Caco-2 (cell line): ENCODE measurements around the gene SLC34A3. TPM values are rescaled to one million over a fixed set of nuclear protein-coding genes. Genes with fewer than 3 reads are reported as not detected.

ENCODE experiments used
- BruUV-seq: library from RNA; stranded (reverse); fragments of 400-500 nt; replicated peaks from 2 replicates; lab custom pipeline; 2021; lab: Mats Ljungman, UMichigan
- CTCF ChIA-PET: fragments of 300-600 bp; sonication (Branson Sonifier 250); formaldehyde crosslinking; loops from one replicate; lab custom pipeline; 2022; ENCODE audit warnings: antibody characterized with exemption; lab: Charles Lee
- POLR2A ChIA-PET: fragments of 300-600 bp; sonication (Branson Sonifier 250); formaldehyde crosslinking; loops from one replicate; lab custom pipeline; 2022; ENCODE audit warnings: antibody characterized with exemption; lab: Charles Lee
- DNase-seq, 2 experiments: peaks; one replicate each; pipeline versions ENCODE4 v3.0.0 to v3.0.0-alpha.2; 2020 to 2022
- H3K27me3 ChIP-seq: replicated peaks from 2 replicates; pipeline ENCODE4 v1.6.0; 2011; ENCODE audit warnings: low read length; ENCODE audit not compliant: control insufficient read depth, insufficient read depth
- H3K36me3 ChIP-seq: 2 replicates; pipeline ENCODE4 v1.5.1; 2011; ENCODE audit warnings: low read length; ENCODE audit not compliant: control insufficient read depth, insufficient read depth
- H3K4me1 ChIP-seq: fragments of 250-450 bp; sonication (Bioruptor Pico); 2 replicates; pipeline ENCODE4 v1.5.1; 2020; ENCODE audit warnings: mild to moderate bottlenecking
- H3K4me3 ChIP-seq: 2 replicates; pipeline ENCODE4 v1.5.1; 2011; ENCODE audit warnings: low read depth, mild to moderate bottlenecking, control low read depth, low read length
- H3K9me3 ChIP-seq: fragments of 250-450 bp; sonication (Bioruptor Pico); 2 replicates; pipeline ENCODE4 v1.5.1; 2020; ENCODE audit warnings: mild to moderate bottlenecking, moderate library complexity
- H3K27ac Mint-ChIP-seq: one replicate; pipeline ENCODE4 v1.8.0; 2022; ENCODE audit warnings: mixed read lengths; ENCODE audit not compliant: unreplicated experiment
- H3K27me3 Mint-ChIP-seq: one replicate; pipeline ENCODE4 v1.8.0; 2022; ENCODE audit warnings: mixed read lengths; ENCODE audit not compliant: insufficient read depth, unreplicated experiment
- H3K36me3 Mint-ChIP-seq: one replicate; pipeline ENCODE4 v1.8.0; 2022; ENCODE audit warnings: mild to moderate bottlenecking, mixed read lengths; ENCODE audit not compliant: insufficient read depth, unreplicated experiment
- H3K4me1 Mint-ChIP-seq: one replicate; pipeline ENCODE4 v1.8.0; 2022; ENCODE audit warnings: low read depth, mixed read lengths; ENCODE audit not compliant: unreplicated experiment
- H3K4me3 Mint-ChIP-seq: one replicate; pipeline ENCODE4 v1.8.0; 2022; ENCODE audit warnings: mild to moderate bottlenecking, moderate library complexity, mixed read lengths; ENCODE audit not compliant: unreplicated experiment
- H3K9me3 Mint-ChIP-seq: one replicate; pipeline ENCODE4 v1.8.0; 2022; ENCODE audit warnings: mixed read lengths; ENCODE audit not compliant: unreplicated experiment
- CTCF ChIP-seq, 2 experiments: fragments of 200-600 bp in 1 of 2; IDR thresholded peaks; 1 replicate in 1 of 2; 2 replicates in 1 of 2; pipeline versions ENCODE4 v1.5.1 to v1.8.0; 2011 to 2022; ENCODE audit warnings: antibody characterized with exemption in 1 of 2, control low read depth in 1 of 2, inconsistent platforms in 1 of 2, low read depth in 1 of 2, low read length in 1 of 2, mild to moderate bottlenecking in 1 of 2, moderate library complexity in 1 of 2; ENCODE audit not compliant: insufficient read depth in 1 of 2, severe bottlenecking in 1 of 2, unreplicated experiment in 1 of 2
- intact Hi-C: fragments of 100-400 bp; cut with micrococcal nuclease; formaldehyde crosslinking; loops from one replicate; pipeline ENCODE4 v1.10.0; 2022; ENCODE audit not compliant: unreplicated experiment
- total RNA-seq: library from RNA; stranded (reverse); gene quantifications from 2 replicates; pipeline ENCODE4 v1.2.3, GENCODE V29; 2022

The SLC34A3 gene
- total RNA-seq, 1 experiment from 2014 or later: not detected

- Histone ChIP-seq H3K36me3 (no peaks in the 10 kb centered on the region), H3K4me1 (peaks cover 24% of the 10 kb centered on the region), H3K27me3 (no peaks in the 10 kb centered on the region), H3K9me3 (no peaks in the 10 kb centered on the region), H3K4me3 (no peak overlapping the region)
- Mint-ChIP-seq H3K4me1 (peaks cover 6% of the 10 kb centered on the region), H3K36me3 (peaks cover 23% of the 10 kb centered on the region), H3K4me3 (no peak overlapping the region), H3K27ac (peak overlapping the region; percentile 21), H3K27me3 (no peaks in the 10 kb centered on the region), H3K9me3 (no peaks in the 10 kb centered on the region)
- CTCF ChIA-PET: interaction anchor here (0.6 to 1.5 kb wide), 16 partner anchors 9 to 206 kb away, joined by 3 to 24 read pairs (median 6); partner anchors contain the start of genes ANAPC2, MAN1B1, NELFB and RNF224
- no peak for DNase-seq
- peak in 1 of 2 experiments; percentile 19 for TF ChIP-seq CTCF (IDR thresholded peaks at IDR 0.05; ENCODE audit: insufficient read depth in 1 of 2, low read depth in 1 of 2, low read length in 1 of 2, severe bottlenecking in 1 of 2, unreplicated experiment in 1 of 2)
- BruUV-seq: no TSS peak
- POLR2A ChIA-PET: interaction anchor here (0.9 to 1.1 kb wide), 3 partner anchors 35 to 189 kb away, joined by 3 to 9 read pairs (median 7); no protein-coding TSS in a partner anchor
- intact Hi-C loops: loop anchor here (1.0 to 5.0 kb wide), 2 partner anchors 8 to 33 kb away; partner anchors contain the start of genes RNF224 and TPRN
Observed at GRCh38 chr9:137235424-137236237, 4.9 kb downstream of the SLC34A3 start.

GRCh38 chr9:137236238-137236935 lies 5.7 kb downstream of the SLC34A3 start:
- peaks cover 30% of the 10 kb centered on the region for H3K36me3 Mint-ChIP-seq
- no peak overlapping the region for H3K4me3 Mint-ChIP-seq
- ChIA-PET POLR2A (interaction anchor here (0.5 to 1.1 kb wide), 6 partner anchors 9 to 190 kb away, joined by 3 to 9 read pairs (median 4); partner anchors contain the start of gene RNF224), CTCF (interaction anchor here (0.5 to 1.4 kb wide), 44 partner anchors 9 to 436 kb away, joined by 3 to 27 read pairs (median 4); partner anchors contain the start of genes ANAPC2, ENTPD8, LRRC26 and MAN1B1)
- H3K4me1 Mint-ChIP-seq: peaks cover 13% of the 10 kb centered on the region
- intact Hi-C loops: loop anchor here (1.0 to 5.0 kb wide), 2 partner anchors 9 to 34 kb away; partner anchors contain the start of genes RNF224 and TPRN
- no peak overlapping the region for H3K27ac Mint-ChIP-seq
- no TSS peak for BruUV-seq
- peak; percentile 98 for TF ChIP-seq CTCF (IDR thresholded peaks at IDR 0.05; ENCODE audit: insufficient read depth in 1 of 2, low read depth in 1 of 2, low read length in 1 of 2, severe bottlenecking in 1 of 2, unreplicated experiment in 1 of 2)
- Histone ChIP-seq H3K9me3 (no peaks in the 10 kb centered on the region), H3K4me3 (no peak overlapping the region), H3K4me1 (peaks cover 17% of the 10 kb centered on the region), H3K27me3 (no peaks in the 10 kb centered on the region), H3K36me3 (no peaks in the 10 kb centered on the region)
- peaks cover 3% of the 10 kb centered on the region for H3K27me3 Mint-ChIP-seq
- peak; percentile 91 to 93 for DNase-seq
- no peaks in the 10 kb centered on the region for H3K9me3 Mint-ChIP-seq
